ENCODE measurements around the gene CD200R1L. TPM values are rescaled to one million over a fixed set of nuclear protein-coding genes. Genes with fewer than 3 reads are reported as not detected.

CD200R1L gene
- polyA plus RNA-seq (2013, experiment 1 of 4), result not detected
- not detected for polyA plus RNA-seq (2013, experiment 2 of 4)
- polyA plus RNA-seq (2013, experiment 3 of 4), result not detected
- polyA plus RNA-seq (2013, experiment 4 of 4), result not detected

- H3K36me3 ChIP-seq (ENCODE audit: control insufficient read depth, insufficient read depth, low read length), result no peaks in the 10 kb centered on the region
- H3K27me3 ChIP-seq (ENCODE audit: control insufficient read depth, insufficient read depth, low read length, poor library complexity, severe bottlenecking), result no peaks in the 10 kb centered on the region
- no peaks in the 10 kb centered on the region for H3K4me1 ChIP-seq (ENCODE audit: control insufficient read depth, insufficient read depth, low read length)
- WGBS, 2 experiments, result 96 to 100% methylated on average over 2 of the region's 2 CpGs
- H3K27ac ChIP-seq (ENCODE audit: insufficient read depth, low read depth, low read length, poor library complexity, severe bottlenecking), result no peak within 1 kb of the TSS
- H3K4me3 ChIP-seq (ENCODE audit: insufficient read depth, low read depth, low read length), result no peak within 1 kb of the TSS
- no peaks in the 10 kb centered on the region for H3K9me3 ChIP-seq (ENCODE audit: control insufficient read depth, low read length)
These were observed at the start of gene CD200R1L for GRCh38 chr3:112846764-112847163. TSS of gene CD200R1L (minus strand) at chr3:112846864. CDS start at chr3:112829367, 17,497 bp downstream.

- no peaks in the 10 kb centered on the region for H3K27me3 ChIP-seq (ENCODE audit: control insufficient read depth, insufficient read depth, low read length, poor library complexity, severe bottlenecking)
- H3K9me3 ChIP-seq (ENCODE audit: control insufficient read depth, low read length), result no peaks in the 10 kb centered on the region
- H3K27ac ChIP-seq (ENCODE audit: insufficient read depth, low read depth, low read length, poor library complexity, severe bottlenecking), result no peak overlapping the region
- H3K4me1 ChIP-seq (ENCODE audit: control insufficient read depth, insufficient read depth, low read length), result no peaks in the 10 kb centered on the region
- no peak overlapping the region for H3K4me3 ChIP-seq (ENCODE audit: insufficient read depth, low read depth, low read length)
- WGBS, 2 experiments, result 74 to 75% methylated on average over 5 of the region's 5 CpGs
- no peaks in the 10 kb centered on the region for H3K36me3 ChIP-seq (ENCODE audit: control insufficient read depth, insufficient read depth, low read length)
These were observed 47.6 kb upstream of the CD200R1L start for GRCh38 chr3:112894258-112894657.

GRCh38 chr3:112889357-112889756 is 42.7 kb upstream of the CD200R1L start:
- no peak overlapping the region for H3K27ac ChIP-seq (ENCODE audit: insufficient read depth, low read depth, low read length, poor library complexity, severe bottlenecking)
- no peaks in the 10 kb centered on the region for H3K4me1 ChIP-seq (ENCODE audit: control insufficient read depth, insufficient read depth, low read length)
- H3K4me3 ChIP-seq (ENCODE audit: insufficient read depth, low read depth, low read length), result no peak overlapping the region
- H3K9me3 ChIP-seq (ENCODE audit: control insufficient read depth, low read length), result no peaks in the 10 kb centered on the region
- 59 to 66% methylated on average over 3 of the region's 3 CpGs for WGBS, 2 experiments
- no peaks in the 10 kb centered on the region for H3K27me3 ChIP-seq (ENCODE audit: control insufficient read depth, insufficient read depth, low read length, poor library complexity, severe bottlenecking)
- no peaks in the 10 kb centered on the region for H3K36me3 ChIP-seq (ENCODE audit: control insufficient read depth, insufficient read depth, low read length)

GRCh38 chr3:112888381-112889085 is 41.9 kb upstream of the CD200R1L start:
- no peaks in the 10 kb centered on the region for H3K36me3 ChIP-seq (ENCODE audit: control insufficient read depth, insufficient read depth, low read length)
- no peaks in the 10 kb centered on the region for H3K4me1 ChIP-seq (ENCODE audit: control insufficient read depth, insufficient read depth, low read length)
- H3K4me3 ChIP-seq (ENCODE audit: insufficient read depth, low read depth, low read length), result no peak overlapping the region
- no peak overlapping the region for H3K27ac ChIP-seq (ENCODE audit: insufficient read depth, low read depth, low read length, poor library complexity, severe bottlenecking)
- no peaks in the 10 kb centered on the region for H3K9me3 ChIP-seq (ENCODE audit: control insufficient read depth, low read length)
- 86 to 100% methylated on average over 1 to 2 of the region's 2 CpGs for WGBS, 2 experiments
- H3K27me3 ChIP-seq (ENCODE audit: control insufficient read depth, insufficient read depth, low read length, poor library complexity, severe bottlenecking), result no peaks in the 10 kb centered on the region

GRCh38 chr3:112884678-112885290 is 38.1 kb upstream of the CD200R1L start:
- Histone ChIP-seq H3K4me1 (ENCODE audit: control insufficient read depth, insufficient read depth, low read length) (no peaks in the 10 kb centered on the region), H3K27ac (ENCODE audit: insufficient read depth, low read depth, low read length, poor library complexity, severe bottlenecking) (no peak overlapping the region), H3K27me3 (ENCODE audit: control insufficient read depth, insufficient read depth, low read length, poor library complexity, severe bottlenecking) (no peaks in the 10 kb centered on the region), H3K36me3 (ENCODE audit: control insufficient read depth, insufficient read depth, low read length) (no peaks in the 10 kb centered on the region), H3K4me3 (ENCODE audit: insufficient read depth, low read depth, low read length) (no peak overlapping the region), H3K9me3 (ENCODE audit: control insufficient read depth, low read length) (no peaks in the 10 kb centered on the region)
- WGBS, 2 experiments, result 94 to 95% methylated on average over 4 of the region's 4 CpGs

- H3K27me3 ChIP-seq (ENCODE audit: control insufficient read depth, insufficient read depth, low read length, poor library complexity, severe bottlenecking), result no peaks in the 10 kb centered on the region
- no peaks in the 10 kb centered on the region for H3K4me1 ChIP-seq (ENCODE audit: control insufficient read depth, insufficient read depth, low read length)
- H3K4me3 ChIP-seq (ENCODE audit: insufficient read depth, low read depth, low read length), result no peak overlapping the region
- WGBS, 2 experiments, result 79 to 90% methylated on average over 4 of the region's 4 CpGs
- no peak overlapping the region for H3K27ac ChIP-seq (ENCODE audit: insufficient read depth, low read depth, low read length, poor library complexity, severe bottlenecking)
- no peaks in the 10 kb centered on the region for H3K36me3 ChIP-seq (ENCODE audit: control insufficient read depth, insufficient read depth, low read length)
- no peaks in the 10 kb centered on the region for H3K9me3 ChIP-seq (ENCODE audit: control insufficient read depth, low read length)
These were observed 35.2 kb upstream of the CD200R1L start for GRCh38 chr3:112881891-112882290.

GRCh38 chr3:112875561-112875960 is 28.9 kb upstream of the CD200R1L start:
- 94% methylated on average over 2 of the region's 2 CpGs for WGBS, 2 experiments
- H3K9me3 ChIP-seq (ENCODE audit: control insufficient read depth, low read length), result no peaks in the 10 kb centered on the region

GRCh38 chr3:112874725-112875124 is 28.1 kb upstream of the CD200R1L start:
- Histone ChIP-seq H3K36me3 (ENCODE audit: control insufficient read depth, insufficient read depth, low read length) (no peaks in the 10 kb centered on the region), H3K27ac (ENCODE audit: insufficient read depth, low read depth, low read length, poor library complexity, severe bottlenecking) (no peak overlapping the region), H3K4me3 (ENCODE audit: insufficient read depth, low read depth, low read length) (no peak overlapping the region), H3K27me3 (ENCODE audit: control insufficient read depth, insufficient read depth, low read length, poor library complexity, severe bottlenecking) (no peaks in the 10 kb centered on the region), H3K9me3 (ENCODE audit: control insufficient read depth, low read length) (no peaks in the 10 kb centered on the region), H3K4me1 (ENCODE audit: control insufficient read depth, insufficient read depth, low read length) (no peaks in the 10 kb centered on the region)

More at GRCh38 chr3:112875561-112875960, 28.9 kb upstream of the CD200R1L start:
- H3K27me3 ChIP-seq (ENCODE audit: control insufficient read depth, insufficient read depth, low read length, poor library complexity, severe bottlenecking), result no peaks in the 10 kb centered on the region
- H3K4me3 ChIP-seq (ENCODE audit: insufficient read depth, low read depth, low read length), result no peak overlapping the region
- H3K4me1 ChIP-seq (ENCODE audit: control insufficient read depth, insufficient read depth, low read length), result no peaks in the 10 kb centered on the region
- no peak overlapping the region for H3K27ac ChIP-seq (ENCODE audit: insufficient read depth, low read depth, low read length, poor library complexity, severe bottlenecking)
- H3K36me3 ChIP-seq (ENCODE audit: control insufficient read depth, insufficient read depth, low read length), result no peaks in the 10 kb centered on the region

GRCh38 chr3:112873632-112874031 is 27.0 kb upstream of the CD200R1L start:
- no peak overlapping the region for H3K27ac ChIP-seq (ENCODE audit: insufficient read depth, low read depth, low read length, poor library complexity, severe bottlenecking)
- 83 to 100% methylated on average over 1 of the region's 2 CpGs for WGBS, 2 experiments

GRCh38 chr3:112871735-112872134 is 25.1 kb upstream of the CD200R1L start:
- no peak overlapping the region for H3K4me3 ChIP-seq (ENCODE audit: insufficient read depth, low read depth, low read length)
- WGBS, 2 experiments, result 85 to 90% methylated on average over 3 of the region's 3 CpGs
- H3K36me3 ChIP-seq (ENCODE audit: control insufficient read depth, insufficient read depth, low read length), result no peaks in the 10 kb centered on the region
- H3K27ac ChIP-seq (ENCODE audit: insufficient read depth, low read depth, low read length, poor library complexity, severe bottlenecking), result no peak overlapping the region
- H3K4me1 ChIP-seq (ENCODE audit: control insufficient read depth, insufficient read depth, low read length), result no peaks in the 10 kb centered on the region
- H3K27me3 ChIP-seq (ENCODE audit: control insufficient read depth, insufficient read depth, low read length, poor library complexity, severe bottlenecking), result no peaks in the 10 kb centered on the region
- no peaks in the 10 kb centered on the region for H3K9me3 ChIP-seq (ENCODE audit: control insufficient read depth, low read length)

More at GRCh38 chr3:112873632-112874031, 27.0 kb upstream of the CD200R1L start:
- H3K9me3 ChIP-seq (ENCODE audit: control insufficient read depth, low read length), result no peaks in the 10 kb centered on the region
- no peaks in the 10 kb centered on the region for H3K4me1 ChIP-seq (ENCODE audit: control insufficient read depth, insufficient read depth, low read length)
- H3K4me3 ChIP-seq (ENCODE audit: insufficient read depth, low read depth, low read length), result no peak overlapping the region
- H3K36me3 ChIP-seq (ENCODE audit: control insufficient read depth, insufficient read depth, low read length), result no peaks in the 10 kb centered on the region
- no peaks in the 10 kb centered on the region for H3K27me3 ChIP-seq (ENCODE audit: control insufficient read depth, insufficient read depth, low read length, poor library complexity, severe bottlenecking)
